Small intestine (tissue), 7 donors: ENCODE results near the gene TAF1D. TPM values are rescaled to one million over a fixed set of nuclear protein-coding genes. Genes with fewer than 3 reads are reported as not detected.
A peak's percentile ranks its signal among the peaks of the same experiment; 100 is the strongest.

Source experiments
- DNase-seq, 2 donors: peaks; one replicate each; pipeline versions ENCODE4 v3.0.0 to v3.0.0-alpha.2; 2013
- FAIRE-seq: peaks from 2 replicates; lab custom pipeline; 2012; peaks lifted over from hg19 to GRCh38; lab: Jason Lieb, UNC
- H3K27ac ChIP-seq, 3 donors: one replicate each; pipeline ENCODE4 v1.5.1; 2013; ENCODE audit warnings: low read length in 2 of 3, mild to moderate bottlenecking in 2 of 3, control low read depth in 1 of 3, inconsistent platforms in 1 of 3, low read depth in 1 of 3, moderate library complexity in 1 of 3
- H3K27me3 ChIP-seq, 3 donors: one replicate each; pipeline ENCODE4 v1.6.1; 2013; ENCODE audit warnings: low read length in 3 of 3, inconsistent platforms in 1 of 3; ENCODE audit not compliant: control insufficient read depth in 3 of 3, insufficient read depth in 3 of 3
- H3K36me3 ChIP-seq, 3 donors: one replicate each; pipeline ENCODE4 v1.6.1; 2013; ENCODE audit warnings: low read length in 3 of 3, inconsistent platforms in 1 of 3, low read depth in 1 of 3, mild to moderate bottlenecking in 1 of 3, moderate library complexity in 1 of 3; ENCODE audit not compliant: control insufficient read depth in 3 of 3, insufficient read depth in 2 of 3
- H3K4me1 ChIP-seq, 3 donors: one replicate each; pipeline ENCODE4 v1.6.1; 2013; ENCODE audit warnings: low read length in 2 of 3, inconsistent platforms in 1 of 3, low read depth in 1 of 3, mild to moderate bottlenecking in 1 of 3, moderate library complexity in 1 of 3; ENCODE audit not compliant: control insufficient read depth in 3 of 3, insufficient read depth in 2 of 3
- H3K4me3 ChIP-seq, 3 donors: one replicate each; pipeline ENCODE4 v1.5.1; 2013; ENCODE audit warnings: low read length in 3 of 3, control low read depth in 1 of 3, inconsistent platforms in 1 of 3, low read depth in 1 of 3, mild to moderate bottlenecking in 1 of 3, moderate library complexity in 1 of 3
- H3K9me3 ChIP-seq, 2 donors: one replicate each; pipeline ENCODE4 v1.6.1; 2013; ENCODE audit warnings: low read depth in 1 of 2, low read length in 1 of 2; ENCODE audit not compliant: control insufficient read depth in 2 of 2, insufficient read depth in 1 of 2
- WGBS, 3 donors: extraction: QIAGEN DNeasy Blood & Tissue Kit; methylation state at CpG; one replicate each; pipeline ENCODE4 v1.1.7; 2013; 5-methylcytosine and 5-hydroxymethylcytosine counted together
- polyA plus RNA-seq, 4 donors: library from polyadenylated mRNA; stranded (reverse) in 3 of 4; unstranded in 1 of 4; fragments of 200-250 nt in 3 of 4; fragments of 120-200 nt in 1 of 4; gene quantifications; one replicate each; pipeline versions ENCODE4 v1.2.1 to v1.2.3, GENCODE V29; 2013
- donor health status: healthy with polysubstance abuse.
- donor health status: control.
- donor health status: control.
- donor health status: Bipolar disorder and iron deficiency.
- donor health status: healthy.

TAF1D gene
- polyA plus RNA-seq, 4 donors, result 45.9 to 147 (median 69.8) TPM

- Histone ChIP-seq H3K27me3 (no peaks in the 10 kb centered on the region), H3K4me3 (no peak overlapping the region), H3K27ac (no peak overlapping the region), H3K36me3 (peaks cover 11 to 20% (median 15%) of the 10 kb centered on the region in 3 donors), H3K4me1 (peaks cover 2 to 6% (median 4%) of the 10 kb centered on the region in 3 donors), H3K9me3 (no peaks in the 10 kb centered on the region)
- DNase-seq, result no peak
- no peak for FAIRE-seq
Observed at GRCh38 chr11:93736129-93736528, 5.2 kb downstream of the TAF1D start.

- Histone ChIP-seq H3K9me3 (no peaks in the 10 kb centered on the region), H3K27ac (no peak overlapping the region), H3K27me3 (no peaks in the 10 kb centered on the region), H3K4me1 (peaks cover 2 to 6% (median 4%) of the 10 kb centered on the region in 3 donors), H3K4me3 (no peak overlapping the region), H3K36me3 (peaks cover 11 to 20% (median 16%) of the 10 kb centered on the region in 3 donors)
- 76 to 79% (median 78%) methylated on average over 1 of the region's 1 CpG for WGBS, 3 donors
- DNase-seq, result no peak
- no peak for FAIRE-seq
Observed at GRCh38 chr11:93735627-93736026, 5.7 kb downstream of the TAF1D start.

DNA sequence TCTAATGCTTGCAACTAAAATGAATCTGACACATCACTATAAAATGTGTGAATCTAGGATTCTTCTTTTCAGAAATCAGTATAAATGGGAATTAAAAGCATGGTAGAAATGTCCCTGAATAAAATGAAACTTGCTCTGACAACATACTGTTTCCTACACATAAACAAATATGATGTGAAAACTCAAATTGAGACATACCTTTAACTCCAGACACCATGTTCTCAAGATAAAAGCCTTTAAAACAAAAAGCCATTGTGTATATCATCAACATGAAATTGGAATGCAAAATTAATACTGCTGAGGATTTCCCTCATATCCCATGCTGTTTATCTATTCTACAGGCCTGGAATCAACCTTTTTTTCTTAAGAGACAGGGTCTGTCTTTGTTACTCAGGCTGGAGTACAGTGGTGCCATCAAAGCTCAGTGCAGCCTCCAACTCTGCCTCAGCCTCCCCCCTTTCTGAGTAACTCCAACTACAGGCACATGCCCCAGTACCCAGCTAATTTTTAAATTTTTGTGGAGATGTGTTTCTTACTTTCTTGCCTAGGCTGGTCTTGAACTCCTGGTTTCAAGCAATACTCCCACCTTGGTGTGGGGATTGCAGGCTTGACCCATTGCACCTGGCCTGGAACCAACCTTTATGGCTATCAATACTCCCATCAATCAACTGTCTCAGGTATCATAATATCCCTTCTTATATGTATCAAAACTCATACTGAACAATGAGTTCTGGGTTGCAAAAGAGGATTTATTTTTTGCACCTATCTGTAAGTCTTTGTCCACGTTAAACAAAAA lies 6.7 kb downstream of the TAF1D start:
- FAIRE-seq (no peak), DNase-seq (no peak)
- Histone ChIP-seq H3K4me3 (no peak overlapping the region), H3K36me3 (peaks cover 11 to 18% (median 15%) of the 10 kb centered on the region in 3 donors), H3K4me1 (peaks cover 2 to 6% (median 4%) of the 10 kb centered on the region in 3 donors), H3K9me3 (no peaks in the 10 kb centered on the region), H3K27ac (no peak overlapping the region), H3K27me3 (no peaks in the 10 kb centered on the region)
- whole genome bisulfite sequencing, 3 donors, result 64 to 73% (median 64%) methylated on average over 1 of the region's 1 CpG

DNA sequence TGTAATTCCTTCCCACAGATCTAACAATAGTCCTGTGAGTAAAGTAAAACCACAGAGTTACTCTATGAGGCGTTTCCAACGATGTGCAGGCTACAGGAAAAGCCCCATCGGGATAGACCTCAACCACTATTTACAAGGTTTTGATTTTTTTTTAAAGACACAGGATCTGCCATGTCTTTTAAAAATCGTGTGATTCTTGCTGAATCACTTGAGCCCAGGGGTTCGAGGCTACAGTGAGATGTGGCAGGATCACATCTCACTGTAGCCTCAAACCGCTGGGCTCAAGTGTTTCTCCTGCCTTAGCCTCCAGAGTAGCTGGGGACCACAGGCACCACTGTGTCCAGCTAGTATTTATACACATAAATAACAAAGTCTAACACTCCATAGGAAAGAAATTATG lies 7.8 kb downstream of the TAF1D start:
- DNase-seq (no peak), FAIRE-seq (no peak)
- Histone ChIP-seq H3K27me3 (no peaks in the 10 kb centered on the region), H3K4me1 (peaks cover under 1 to 4% (median 3%) of the 10 kb centered on the region in 3 donors), H3K27ac (no peak overlapping the region), H3K4me3 (no peak overlapping the region), H3K9me3 (no peaks in the 10 kb centered on the region), H3K36me3 (peaks cover 17 to 24% (median 19%) of the 10 kb centered on the region in 3 donors)
- WGBS, 3 donors, result 52 to 55% (median 54%) methylated on average over 6 of the region's 6 CpGs

DNA sequence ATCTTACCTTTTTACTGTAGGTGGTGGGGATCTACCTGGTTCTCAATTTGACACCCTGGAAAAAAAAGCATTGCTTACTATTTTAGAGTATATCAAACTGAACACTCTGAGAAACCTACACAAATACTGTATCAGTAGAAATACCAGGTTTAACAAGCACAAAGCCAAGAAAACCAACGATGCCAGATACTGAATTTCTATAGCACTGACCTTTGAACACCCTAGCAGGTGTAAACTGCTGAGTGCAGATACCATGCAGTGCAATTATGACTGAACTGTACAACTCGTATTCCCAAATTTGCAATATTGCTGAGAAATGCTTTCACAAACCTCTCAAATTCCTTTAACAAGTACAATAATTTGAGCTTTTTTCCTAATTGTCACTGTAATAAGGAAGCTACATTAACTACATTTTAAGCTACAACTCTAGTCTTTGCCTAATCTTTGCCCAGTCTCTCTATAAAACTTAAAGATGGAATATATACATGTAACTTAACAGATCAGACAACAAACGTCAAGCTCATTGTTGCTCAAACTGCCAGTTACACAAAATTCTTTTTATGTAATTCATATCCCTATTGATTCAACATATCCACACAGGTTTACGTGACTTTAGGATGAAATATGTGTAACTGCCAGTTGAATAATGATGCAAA lies 8.9 kb downstream of the TAF1D start:
- Histone ChIP-seq H3K9me3 (no peaks in the 10 kb centered on the region), H3K27ac (peak overlapping the region in 1 of 3 donors; percentile 56), H3K4me3 (no peak overlapping the region), H3K27me3 (no peaks in the 10 kb centered on the region), H3K36me3 (peaks cover 19% of the 10 kb centered on the region in 3 donors), H3K4me1 (peaks cover 0 to 4% (median 0%) of the 10 kb centered on the region in 3 donors)
- 29 to 69% (median 45%) methylated on average over 4 of the region's 4 CpGs for WGBS, 3 donors
- DNase-seq (peak; percentile 70 to 73), FAIRE-seq (no peak)

DNA sequence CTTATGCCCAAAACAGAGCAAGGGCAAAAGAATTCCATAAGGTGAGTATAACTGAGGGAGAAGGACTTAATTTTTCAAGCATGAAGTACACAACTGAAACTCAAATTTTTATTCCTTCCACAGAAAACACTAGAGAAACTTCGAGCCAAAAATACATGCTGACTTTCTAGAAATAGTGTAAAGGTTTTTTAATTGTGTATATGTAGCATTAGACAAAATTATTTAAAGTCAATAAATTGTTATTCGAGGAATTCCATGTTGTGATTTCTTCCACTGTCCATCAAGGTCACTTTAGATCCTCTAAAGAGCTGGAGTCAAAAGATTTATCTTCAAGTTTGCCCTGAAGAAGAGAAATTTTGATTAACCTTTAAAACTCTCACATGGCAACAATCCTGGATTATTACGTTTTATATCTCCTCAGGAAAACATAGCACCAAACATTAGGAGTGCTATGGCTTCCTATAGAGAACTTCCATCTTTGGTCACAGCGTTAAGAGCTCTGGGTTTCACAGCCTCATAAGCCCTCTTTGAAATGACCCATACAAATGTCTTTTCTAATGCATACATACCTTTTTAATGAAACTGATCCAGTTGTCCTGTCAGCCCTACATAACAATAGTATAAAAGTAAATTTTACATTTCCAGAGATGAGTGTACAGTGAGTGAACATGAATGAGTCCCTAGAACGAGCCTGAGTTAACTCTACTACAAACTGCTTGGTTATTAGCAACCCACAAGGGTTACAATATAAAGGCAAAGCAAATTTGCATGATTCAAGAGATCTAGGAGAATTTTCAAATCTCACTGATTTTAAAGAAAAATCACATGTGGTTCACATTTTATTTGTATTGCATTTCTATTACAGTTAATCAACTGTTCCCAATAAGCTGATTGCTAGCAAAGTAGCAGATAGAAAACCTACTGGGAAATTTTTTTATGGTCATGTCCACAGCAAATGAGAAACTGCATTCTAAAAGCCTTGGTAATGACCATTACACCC lies 10.9 kb downstream of the TAF1D start:
- Histone ChIP-seq H3K27me3 (no peaks in the 10 kb centered on the region), H3K4me3 (no peak overlapping the region), H3K36me3 (peaks cover 18 to 21% (median 20%) of the 10 kb centered on the region in 3 donors), H3K4me1 (peaks cover 0 to 4% (median 0%) of the 10 kb centered on the region in 3 donors), H3K9me3 (no peaks in the 10 kb centered on the region), H3K27ac (no peak overlapping the region)
- FAIRE-seq (no peak), DNase-seq (no peak)
- WGBS, 3 donors, result 83 to 85% (median 84%) methylated on average over 5 of the region's 5 CpGs

DNA sequence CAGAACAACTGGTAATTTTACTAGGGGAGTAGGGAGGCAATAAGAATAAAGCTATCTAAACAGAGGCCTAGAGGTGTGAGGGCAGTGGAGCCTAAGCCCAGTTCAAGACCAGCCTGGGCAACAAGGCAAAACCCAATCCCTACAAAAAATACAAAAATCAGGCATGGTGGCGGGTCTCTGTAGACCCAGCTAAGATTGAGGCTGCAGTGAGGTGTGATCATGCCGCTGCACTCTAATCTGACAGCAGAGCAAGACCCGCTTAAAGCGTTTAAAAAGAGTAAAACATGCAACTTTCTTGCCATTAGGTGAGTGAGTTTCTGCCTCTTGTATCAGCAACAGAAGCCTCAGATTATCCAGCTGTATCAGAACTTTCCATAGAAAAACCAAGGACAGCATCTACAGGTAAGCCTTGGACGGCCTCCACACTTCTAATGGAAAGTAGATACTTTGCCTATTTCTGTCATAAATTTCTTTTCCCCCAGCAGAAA lies 12.1 kb downstream of the TAF1D start:
- Histone ChIP-seq H3K4me3 (no peak overlapping the region), H3K27me3 (no peaks in the 10 kb centered on the region), H3K4me1 (peaks cover 0 to 4% (median 0%) of the 10 kb centered on the region in 3 donors), H3K36me3 (peaks cover 12 to 22% (median 15%) of the 10 kb centered on the region in 3 donors), H3K27ac (no peak overlapping the region), H3K9me3 (no peaks in the 10 kb centered on the region)
- DNase-seq (no peak), FAIRE-seq (no peak)
- WGBS, 3 donors, result 91 to 96% (median 92%) methylated on average over 5 of the region's 5 CpGs

- Histone ChIP-seq H3K27me3 (no peaks in the 10 kb centered on the region), H3K27ac (no peak overlapping the region), H3K4me1 (peaks cover 0 to 4% (median 0%) of the 10 kb centered on the region in 3 donors), H3K9me3 (no peaks in the 10 kb centered on the region), H3K4me3 (no peak overlapping the region), H3K36me3 (peaks cover 12 to 22% (median 15%) of the 10 kb centered on the region in 3 donors)
- FAIRE-seq (no peak), DNase-seq (no peak)
- 93 to 95% (median 93%) methylated on average over 2 of the region's 2 CpGs for WGBS, 3 donors
Observed at GRCh38 chr11:93728792-93729128, 12.5 kb downstream of the TAF1D start.
